HG02571 (cell line): ENCODE results near the gene CPM.
"Not testable (repeated sequence)": the region's sequence is repeated elsewhere in the genome, so short reads cannot be mapped to it uniquely, and the experiment has no call there.

Source experiments
- ATAC-seq: cut with Tn5 transposase; IDR thresholded peaks from one replicate; pipeline ENCODE4 v1.9.1; 2021; ENCODE audit warnings: mild to moderate bottlenecking, moderate library complexity; ENCODE audit not compliant: unreplicated experiment

Gene CPM

GRCh38 chr12:68880660-68881325 lies 52.2 kb downstream of the CPM start:
- no peak for ATAC-seq

GRCh38 chr12:68878846-68879245 lies 54.1 kb downstream of the CPM start:
- no peak for ATAC-seq

DNA sequence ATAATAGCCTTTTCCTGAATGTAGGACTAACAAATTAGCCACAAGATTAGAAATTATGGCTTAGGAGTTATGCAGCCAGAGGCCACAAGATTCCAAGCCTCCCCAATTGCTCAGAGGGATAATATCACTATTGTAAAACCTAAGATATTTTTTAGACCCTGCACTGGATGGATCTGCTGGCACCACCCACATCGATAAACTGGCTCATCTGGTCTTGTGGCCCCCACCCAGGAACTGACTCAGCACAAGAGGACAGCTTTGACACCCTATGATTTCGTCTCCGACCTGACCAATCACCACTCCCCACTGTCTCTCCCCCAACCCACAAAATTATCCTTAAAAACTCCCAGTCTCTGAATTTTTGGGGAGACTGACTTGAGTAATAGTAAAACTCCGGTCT lies 54.7 kb downstream of the CPM start:
- no peak for ATAC-seq

DNA sequence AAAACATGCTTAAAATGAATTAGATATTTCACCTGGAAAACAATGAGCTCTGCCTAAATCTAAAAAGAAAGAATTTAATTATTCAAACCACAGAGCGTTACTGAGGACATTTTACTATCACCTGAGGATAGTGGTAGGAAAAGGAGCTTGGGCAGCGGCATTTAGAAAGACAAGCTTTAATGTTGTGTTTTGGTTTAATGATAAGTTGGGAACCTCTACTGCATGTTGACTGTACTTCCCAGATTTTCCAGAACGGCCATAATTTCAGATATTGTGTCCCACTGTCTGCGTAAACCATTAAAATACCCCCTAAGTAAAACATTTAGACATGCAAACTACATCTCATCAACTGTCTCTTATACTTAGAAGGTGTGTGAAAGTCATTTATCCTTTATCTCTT lies 55.4 kb downstream of the CPM start:
- ATAC-seq: no peak

GRCh38 chr12:68876461-68876860 lies 56.5 kb downstream of the CPM start:
- ATAC-seq: no peak

DNA sequence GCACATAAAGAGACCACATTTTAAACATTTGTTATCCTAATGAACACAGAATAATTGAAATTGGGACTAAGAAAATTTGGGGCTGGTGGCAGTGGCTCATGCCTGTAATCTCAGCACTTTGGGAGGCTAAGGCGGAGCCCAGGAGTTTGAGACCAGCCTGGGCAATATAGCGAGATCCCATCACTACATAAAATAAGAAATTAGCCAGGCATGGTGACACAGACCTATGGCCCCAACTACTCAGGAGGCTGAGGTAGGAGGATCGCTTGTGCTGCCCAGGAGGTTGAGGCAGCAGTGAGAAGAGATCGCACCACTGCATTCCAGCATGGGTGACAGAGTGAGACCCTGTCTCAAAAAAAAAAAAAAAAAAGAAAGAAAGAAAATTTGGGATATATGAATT lies 59.7 kb downstream of the CPM start:
- no peak for ATAC-seq

GRCh38 chr12:68871921-68872320 lies 61.0 kb downstream of the CPM start:
- ATAC-seq: no peak

GRCh38 chr12:68871396-68871795 lies 61.6 kb downstream of the CPM start:
- no peak for ATAC-seq

GRCh38 chr12:68870443-68870842 lies 62.5 kb downstream of the CPM start:
- ATAC-seq: no peak

DNA sequence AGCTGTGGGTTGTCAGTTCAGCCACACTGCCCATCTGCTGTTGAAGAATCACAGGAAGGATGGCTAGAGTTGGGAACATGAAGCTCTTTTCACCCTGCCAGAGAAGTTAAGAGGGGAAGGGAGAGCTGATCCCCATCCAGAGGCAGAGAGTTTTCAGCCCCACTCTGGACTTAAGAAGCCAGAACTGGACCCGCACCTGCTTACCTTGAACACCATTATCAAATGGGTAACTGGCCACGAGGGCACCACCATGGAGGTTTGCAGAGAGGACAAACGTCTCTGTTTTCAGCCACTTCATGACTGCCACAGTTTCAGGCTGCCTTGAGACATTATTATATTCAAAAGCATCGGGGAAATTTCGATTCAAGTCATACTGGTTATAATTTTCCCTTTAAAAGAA lies 63.0 kb downstream of the CPM start:
- ATAC-seq: no peak

DNA sequence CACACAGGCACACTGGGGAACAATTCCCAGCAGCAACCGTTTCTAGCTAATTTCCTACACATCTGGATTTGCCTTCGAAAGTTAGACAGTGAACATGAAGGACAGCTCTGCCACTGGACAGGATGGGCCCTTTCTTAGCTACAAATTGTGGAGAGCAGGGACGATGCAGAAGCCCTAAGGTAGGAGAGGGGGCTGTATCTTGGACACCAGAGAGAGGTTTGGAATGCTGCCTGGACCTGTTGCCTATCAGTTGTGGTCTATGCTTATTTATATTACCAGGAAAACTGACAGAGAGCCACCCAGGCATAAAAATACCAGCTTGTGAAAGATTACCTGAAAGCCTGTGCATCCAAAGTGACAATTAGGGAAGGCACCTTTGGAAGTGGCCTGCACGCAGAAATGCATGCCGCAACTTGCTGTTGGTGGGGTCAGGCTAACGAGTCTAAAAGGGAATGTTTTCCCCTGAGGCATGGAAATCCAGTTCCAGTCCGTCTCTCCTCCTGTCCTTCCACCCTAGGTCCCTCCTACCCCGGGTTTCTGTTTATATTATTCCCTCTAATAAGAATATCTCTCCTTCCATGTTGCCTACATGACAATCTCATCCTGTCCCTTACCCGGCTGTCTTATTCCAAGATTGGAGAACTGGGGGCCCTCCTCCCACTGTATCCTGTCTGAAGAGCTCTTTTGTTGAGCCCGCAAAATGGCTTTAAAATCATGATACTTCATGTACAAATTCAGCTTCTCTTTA lies 64.8 kb downstream of the CPM start:
- no peak for ATAC-seq

GRCh38 chr12:68867606-68868005 lies 65.4 kb downstream of the CPM start:
- ATAC-seq: no peak

- no peak for ATAC-seq
These were observed 66.0 kb downstream of the CPM start for GRCh38 chr12:68866950-68867349.

GRCh38 chr12:68865399-68866164 lies 67.4 kb downstream of the CPM start:
- no peak for ATAC-seq

DNA sequence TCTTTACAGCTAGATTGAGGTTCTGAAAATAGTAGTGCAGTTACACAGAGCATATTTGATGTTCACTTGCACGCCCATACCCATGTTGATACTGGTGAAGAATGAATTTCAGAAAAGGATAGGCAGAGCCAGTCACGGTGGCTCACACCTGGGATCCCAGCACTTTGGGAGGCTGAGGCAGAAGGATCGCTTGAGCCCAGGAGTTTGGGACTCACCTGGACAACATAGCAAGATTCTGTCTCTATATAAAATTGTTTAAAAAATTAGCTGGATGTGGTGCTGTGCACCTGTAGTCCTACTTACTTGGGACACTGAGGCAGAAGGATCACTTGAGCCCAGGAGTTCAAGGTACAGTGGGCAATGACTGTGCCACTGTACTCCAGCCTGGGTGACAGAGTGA lies 68.4 kb downstream of the CPM start:
- ATAC-seq: no peak

DNA sequence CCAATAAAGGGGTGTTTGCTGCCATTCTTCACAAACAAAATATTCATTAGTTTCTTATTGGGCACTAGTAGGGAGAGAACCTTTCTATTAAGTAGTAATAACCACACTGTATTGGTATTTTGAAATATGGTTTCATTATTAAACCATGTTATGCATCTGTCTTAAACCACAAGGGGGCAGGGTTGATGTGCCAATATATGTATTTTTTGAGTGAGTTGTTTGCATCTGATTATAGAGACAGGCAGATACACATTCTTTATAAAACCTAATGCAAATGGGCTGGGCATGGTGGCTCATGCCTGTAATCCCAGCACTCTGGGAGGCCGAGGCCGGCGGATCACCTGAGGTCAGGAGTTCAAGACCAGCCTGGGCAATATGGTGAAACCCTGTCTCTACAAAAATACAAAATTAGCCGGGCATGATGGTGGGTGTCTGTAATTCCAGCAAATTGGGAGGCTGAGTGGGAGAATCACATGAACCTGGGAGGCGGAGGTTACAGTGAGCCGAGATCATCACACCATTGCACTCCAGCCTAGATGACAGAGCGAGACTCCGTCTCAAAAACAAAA lies 69.0 kb downstream of the CPM start:
- not testable (repeated sequence) for ATAC-seq

DNA sequence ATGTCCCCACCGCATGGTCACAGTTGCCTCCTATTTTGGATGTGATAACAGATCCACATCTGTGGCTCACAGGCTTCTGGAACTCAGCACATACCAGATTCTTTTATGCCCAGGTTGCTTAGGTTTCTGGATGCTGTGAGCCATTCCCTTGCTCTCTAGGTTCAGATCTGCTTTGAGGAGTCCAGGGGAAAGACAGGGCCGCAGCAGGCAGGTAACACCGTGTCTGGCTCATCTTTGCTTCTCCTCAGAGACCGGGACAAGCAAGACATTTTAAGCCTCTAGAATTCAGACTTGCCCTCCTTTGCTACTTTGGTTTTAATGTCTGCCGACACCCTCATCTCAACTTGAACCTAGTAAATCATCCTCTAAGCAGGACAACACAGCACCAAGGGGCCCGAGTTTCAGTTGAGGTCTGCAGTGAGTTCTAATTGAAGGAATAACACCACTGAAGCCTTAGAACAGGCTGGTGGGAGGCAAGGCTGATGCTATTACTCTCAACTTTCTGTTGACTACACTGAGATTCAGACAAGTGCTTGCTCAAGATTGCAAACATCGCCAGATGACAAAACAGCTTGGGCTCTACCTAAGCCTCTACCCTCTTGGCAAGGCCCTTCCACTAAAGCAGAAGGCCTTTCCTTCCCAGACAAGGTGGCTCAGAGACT lies 69.7 kb downstream of the CPM start:
- no peak for ATAC-seq

GRCh38 chr12:68861890-68862289 lies 71.1 kb downstream of the CPM start:
- no peak for ATAC-seq

GRCh38 chr12:68856510-68856909 lies 76.5 kb downstream of the CPM start:
- no peak for ATAC-seq

GRCh38 chr12:68855771-68856170 lies 77.2 kb downstream of the CPM start:
- ATAC-seq: no peak

DNA sequence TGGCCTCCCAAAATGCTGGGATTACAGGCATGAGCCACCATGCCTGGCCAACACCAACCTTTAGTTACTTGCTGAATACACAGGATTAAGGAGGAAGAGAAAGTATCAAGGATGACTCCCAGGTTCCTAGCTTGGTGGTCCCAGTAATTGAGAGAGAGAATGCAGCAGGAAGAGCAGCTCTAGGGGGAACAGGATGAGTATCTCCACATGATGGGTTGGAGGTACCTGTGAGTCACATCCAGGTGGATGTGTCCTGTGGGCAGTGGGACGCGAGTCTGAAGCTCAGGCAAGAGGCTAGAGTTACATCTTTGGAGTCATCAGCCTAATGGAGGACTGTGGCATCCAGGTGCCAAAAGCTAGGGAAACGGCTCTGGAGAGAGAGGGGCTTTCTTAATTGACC lies 77.9 kb downstream of the CPM start:
- ATAC-seq: no peak
